GM06990 (cell line): ENCODE data around the gene RTEL1.

Experiments used
- DNase-seq: peaks from one replicate; pipeline ENCODE4 v3.0.0-alpha.2; 2011; ENCODE audit not compliant: insufficient read length; ENCODE audit errors: extremely low read depth
- H3K27me3 ChIP-seq: replicated peaks from 2 replicates; pipeline ENCODE4 v1.6.0; 2011; ENCODE audit warnings: low read length; ENCODE audit not compliant: control insufficient read depth, insufficient read depth
- H3K36me3 ChIP-seq: 2 replicates; pipeline ENCODE4 v1.5.1; 2011; ENCODE audit warnings: low read length; ENCODE audit not compliant: control insufficient read depth, insufficient read depth
- H3K4me3 ChIP-seq: replicated peaks from 2 replicates; pipeline ENCODE4 v1.5.1; 2011; ENCODE audit warnings: low read depth, mild to moderate bottlenecking, control low read depth, low read length
- CTCF ChIP-seq: IDR thresholded peaks from 2 replicates; pipeline ENCODE4 v1.5.1; 2011; ENCODE audit warnings: low read length, control low read depth, mild to moderate bottlenecking, inconsistent platforms; ENCODE audit not compliant: insufficient read depth, poor library complexity, severe bottlenecking

The RTEL1 gene

GRCh38 chr20:63678071-63678470, 20.0 kb downstream of the RTEL1 start:
- no peak for DNase-seq
- Histone ChIP-seq H3K27me3 (no peaks in the 10 kb centered on the region), H3K36me3 (peaks cover 13% of the 10 kb centered on the region), H3K4me3 (no peak overlapping the region)
- TF ChIP-seq CTCF, result no peak

- Histone ChIP-seq H3K36me3 (peaks cover 11% of the 10 kb centered on the region), H3K27me3 (no peaks in the 10 kb centered on the region), H3K4me3 (no peak overlapping the region)
- DNase-seq, result no peak
- no peak for TF ChIP-seq CTCF
Measured at GRCh38 chr20:63678667-63679465, 20.8 kb downstream of the RTEL1 start.

GRCh38 chr20:63679799-63680305, 21.7 kb downstream of the RTEL1 start:
- TF ChIP-seq CTCF, result no peak
- H3K36me3 ChIP-seq, result peaks cover 11% of the 10 kb centered on the region

GRCh38 chr20:63680427-63680826, 22.3 kb downstream of the RTEL1 start:
- H3K27me3 ChIP-seq, result no peaks in the 10 kb centered on the region
- DNase-seq, result no peak
- peaks cover 11% of the 10 kb centered on the region for H3K36me3 ChIP-seq
- no peak overlapping the region for H3K4me3 ChIP-seq
- no peak for TF ChIP-seq CTCF

More at GRCh38 chr20:63679799-63680305, 21.7 kb downstream of the RTEL1 start:
- Histone ChIP-seq H3K27me3 (no peaks in the 10 kb centered on the region), H3K4me3 (no peak overlapping the region)
- no peak for DNase-seq

- no peak for TF ChIP-seq CTCF
- Histone ChIP-seq H3K27me3 (no peaks in the 10 kb centered on the region), H3K4me3 (no peak overlapping the region), H3K36me3 (peaks cover 7% of the 10 kb centered on the region)
- DNase-seq, result no peak
Measured at GRCh38 chr20:63680857-63681608, 22.9 kb downstream of the RTEL1 start.
